K562 (cell line): ENCODE results near the gene BEST1. TPM values are rescaled to one million over a fixed set of nuclear protein-coding genes. Genes with fewer than 3 reads are reported as not detected.

Experiments used
- ATAC-seq: fragments of 200-7000 bp; cut with Tn5 transposase; 3 replicates; pipeline ENCODE4 v1.9.1; 2020; ENCODE audit warnings: moderate library complexity
- BruUV-seq: library from RNA; stranded (reverse); fragments of 400-500 nt; replicated peaks from 2 replicates; lab custom pipeline; 2021; lab: Mats Ljungman, UMichigan
- CTCF ChIA-PET: fragments of 300-600 bp; formaldehyde crosslinking; extraction: SDS; loops from one replicate; lab custom pipeline; 2021; ENCODE audit warnings: low intra/inter-chr PET ratio; lab: Yijun Ruan, JAX
- POLR2A ChIA-PET: fragments of 300-600, 350-650 bp; sonication (Branson Sonifier 250); formaldehyde crosslinking; extraction: SDS; loops from one replicate; lab custom pipeline; 2021; ENCODE audit warnings: antibody characterized with exemption, inconsistent platforms; lab: Yijun Ruan, JAX
- DNase-seq, 4 experiments: peaks; one replicate each; pipeline versions ENCODE4 v3.0.0 to v3.0.0-alpha.2; 2011 to 2018; ENCODE audit warnings: low spot score in 3 of 4, mixed read lengths in 3 of 4; ENCODE audit errors: extremely low read depth in 1 of 4
- FAIRE-seq: peaks from 2 replicates; lab custom pipeline; 2011; peaks lifted over from hg19 to GRCh38; lab: Jason Lieb, UNC
- H2AFZ ChIP-seq: 2 replicates; pipeline ENCODE4 v1.6.0; 2011; ENCODE audit warnings: low read depth, low read length, control low read depth, inconsistent platforms
- H3K27ac ChIP-seq: fragments of 200-600 bp; 3 replicates; pipeline ENCODE4 v1.8.0; 2011; ENCODE audit warnings: low read depth, mild to moderate bottlenecking, control low read depth, inconsistent platforms, low read length, moderate library complexity, mixed read lengths; ENCODE audit errors: extremely low read depth
- H3K27me3 ChIP-seq, 2 experiments: fragments of 300-600 bp in 1 of 2; 2 replicates in 1 of 2; 3 replicates in 1 of 2; pipeline versions ENCODE4 v1.6.0 to v1.8.0; 2011; ENCODE audit warnings: inconsistent platforms in 2 of 2, low read length in 2 of 2, mild to moderate bottlenecking in 1 of 2, mixed read lengths in 1 of 2, moderate library complexity in 1 of 2; ENCODE audit not compliant: control insufficient read depth in 2 of 2, insufficient read depth in 2 of 2
- H3K36me3 ChIP-seq: fragments of 300-600 bp; 3 replicates; pipeline ENCODE4 v1.8.0; 2011; ENCODE audit warnings: mild to moderate bottlenecking, low read length, inconsistent platforms; ENCODE audit not compliant: control insufficient read depth, insufficient read depth
- H3K4me1 ChIP-seq, 2 experiments: fragments of 200-600 bp in 1 of 2; replicated peaks in 1 of 2; 2 replicates in 1 of 2; 3 replicates in 1 of 2; pipeline versions ENCODE4 v1.5.1 to v1.8.0; 2011; ENCODE audit warnings: inconsistent platforms in 2 of 2, low read length in 2 of 2, mild to moderate bottlenecking in 1 of 2, mixed read lengths in 1 of 2, moderate library complexity in 1 of 2; ENCODE audit not compliant: control insufficient read depth in 2 of 2, insufficient read depth in 2 of 2
- H3K4me2 ChIP-seq: 2 replicates; pipeline ENCODE4 v1.6.1; 2011; ENCODE audit warnings: low read length, control low read depth, inconsistent platforms, mixed read lengths; ENCODE audit not compliant: insufficient read depth
- H3K4me3 ChIP-seq: fragments of 200-600 bp; sonication (generic), shearing (Covaris generic); 2 replicates; pipeline ENCODE4 v1.5.1; 2016; ENCODE audit warnings: control low read depth, inconsistent platforms
- H3K79me2 ChIP-seq: fragments of 200-600 bp; 3 replicates; pipeline ENCODE4 v1.8.0; 2011; ENCODE audit warnings: low read length, inconsistent platforms; ENCODE audit not compliant: control insufficient read depth, insufficient read depth
- H3K9ac ChIP-seq, 2 experiments: 2 replicates each; pipeline versions ENCODE4 v1.6.0 to v1.6.1; 2011; ENCODE audit warnings: low read depth in 2 of 2, low read length in 2 of 2, control low read depth in 1 of 2, inconsistent platforms in 1 of 2, mild to moderate bottlenecking in 1 of 2, mixed read lengths in 1 of 2; ENCODE audit not compliant: insufficient read depth in 1 of 2
- H3K9me1 ChIP-seq: one replicate; pipeline ENCODE4 v1.6.0; 2011; ENCODE audit warnings: inconsistent platforms, mild to moderate bottlenecking, low read length, moderate library complexity; ENCODE audit not compliant: control insufficient read depth, insufficient read depth
- H3K9me3 ChIP-seq: replicated peaks from 2 replicates; pipeline ENCODE4 v1.5.1; 2011; ENCODE audit warnings: low read depth, low read length, inconsistent platforms; ENCODE audit not compliant: control insufficient read depth, insufficient read depth
- H4K20me1 ChIP-seq: replicated peaks from 2 replicates; pipeline ENCODE4 v1.6.1; 2011; ENCODE audit warnings: low read length, inconsistent platforms, mixed read lengths; ENCODE audit not compliant: control insufficient read depth, insufficient read depth
- POLR2G ChIP-seq: fragments of 200-400 bp; formaldehyde crosslinking; IDR thresholded peaks from 2 replicates; pipeline ENCODE4 v1.6.1; 2017; ENCODE audit warnings: low read depth, mild to moderate bottlenecking, antibody characterized with exemption, low read length, moderate library complexity
- ZNF717 ChIP-seq: fragments of 250-450 bp; sonication (Bioruptor Pico); IDR thresholded peaks from 2 replicates; pipeline ENCODE4 v1.5.0; 2021
- WGBS: fragments of 100-300 bp; shearing (Covaris generic); methylation state at CpG from one replicate; pipeline ENCODE4 v1.1.6; 2016; ENCODE audit warnings: low coverage, mixed read lengths; ENCODE audit not compliant: insufficient coverage; ENCODE audit errors: missing lambda C conversion rate; 5-methylcytosine and 5-hydroxymethylcytosine counted together
- in situ Hi-C: fragments of 300-500 bp; cut with MboI; formaldehyde crosslinking; loops from 4 replicates; pipeline ENCODE4 v1.15.0; 2018; ENCODE audit warnings: inconsistent platforms, mixed read lengths
- intact Hi-C: fragments of 100-400 bp; cut with micrococcal nuclease; formaldehyde crosslinking; loops from 2 replicates; pipeline ENCODE4 v1.14.2; 2022
- polyA plus RNA-seq, 8 experiments: library from polyadenylated mRNA; depleted of rRNA in 4 of 8; stranded (reverse) in 5 of 8; unstranded in 3 of 8; fragments of >200 nt; fragmentation: Nextera tagmentation in 2 of 8; fragmentation: Illumina TruSeq in 1 of 8; extraction: Ambion mirVana in 2 of 8; extraction: Trizol in 1 of 8; gene quantifications; 2 replicates each; pipeline versions ENCODE4 v1.2.1 to v1.2.3, GENCODE V29; 2011 to 2014; ENCODE audit warnings: inconsistent platforms in 1 of 8, missing spikeins in 1 of 8
- total RNA-seq, 7 experiments: library from RNA; depleted of rRNA in 6 of 7; stranded (reverse); fragments of >200 nt in 6 of 7; fragmentation: Illumina TruSeq in 2 of 7; extraction: Trizol in 2 of 7; gene quantifications; 2 replicates each; pipeline versions ENCODE4 v1.2.1 to v1.2.3, GENCODE V29; 2011 to 2021; ENCODE audit warnings: low replicate concordance in 1 of 7
- TF ChIP-seq, protein P1 (sequence below): fragments of 250-450 bp; sonication (Bioruptor Pico); IDR thresholded peaks from 2 replicates; pipeline ENCODE4 v1.8.0; 2021; ENCODE audit warnings: borderline replicate concordance, mild to moderate bottlenecking, moderate library complexity; ENCODE audit not compliant: poor library complexity, severe bottlenecking
- TF ChIP-seq, protein P2 (sequence below): fragments of 450-650 bp; IDR thresholded peaks from 2 replicates; pipeline ENCODE4 v1.6.1; 2014; ENCODE audit warnings: low read depth, mild to moderate bottlenecking, moderate library complexity, borderline replicate concordance
- TF ChIP-seq, protein P3 (sequence below): sonication (generic); formaldehyde crosslinking; IDR thresholded peaks from 2 replicates; pipeline ENCODE4 v1.8.0; 2022; ENCODE audit warnings: missing genetic modification reagents, mild to moderate bottlenecking, moderate library complexity, borderline replicate concordance

BEST1 gene
- total and polyA plus RNA-seq, 9 of the 15 experiments (the other 6 are each of a cell fraction or from before 2014, with no cell fraction given): 0.07 to 1.3 (median 0.40) TPM

DNA sequence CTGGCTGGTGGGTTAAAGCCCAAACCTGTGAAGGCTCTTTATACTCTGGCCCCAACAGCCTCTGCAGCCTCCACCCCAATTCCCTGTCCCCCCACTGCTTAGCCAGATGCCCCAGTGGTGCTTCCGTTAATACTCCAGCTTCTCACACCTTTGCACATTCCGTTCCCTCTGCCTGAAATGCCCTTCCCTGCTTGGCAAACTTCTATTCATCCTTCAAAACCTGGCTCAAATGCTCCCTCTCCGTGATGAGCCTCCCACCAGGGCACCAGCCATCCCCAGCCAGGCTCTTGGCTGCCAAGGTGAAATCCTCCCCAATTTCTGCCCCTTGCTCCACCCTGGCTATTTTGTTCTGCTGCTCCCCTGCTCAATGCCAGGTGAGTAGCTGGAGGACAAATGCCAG, 46.3 kb upstream of the BEST1 start:
- ATAC-seq (no peak), FAIRE-seq (no peak), DNase-seq (no peak)
- H3K9me3 ChIP-seq: no peaks in the 10 kb centered on the region
- in situ Hi-C loops (no loop called here), intact Hi-C loops (no loop called here)
- no peak overlapping the region for H3K4me3 ChIP-seq
- peaks cover 4 to 51% of the 10 kb centered on the region in 2 experiments for H3K4me1 ChIP-seq
- BruUV-seq: no TSS peak
- H4K20me1 ChIP-seq: no peaks in the 10 kb centered on the region
- POLR2A ChIA-PET: interaction anchor here (10.7 kb wide), 1 partner anchor 62 kb away, joined by 109 read pairs; the partner anchor contains the start of gene FTH1
- H3K27ac ChIP-seq: no peak overlapping the region
- H2AFZ ChIP-seq: no peak overlapping the region
- peaks cover 5% of the 10 kb centered on the region; the same call in 2 of the 3 replicates for H3K79me2 ChIP-seq
- no peak overlapping the region for H3K4me2 ChIP-seq
- no peaks in the 10 kb centered on the region for H3K27me3 ChIP-seq
- WGBS: 86% methylated on average over 3 of the region's 3 CpGs
- peaks cover 5% of the 10 kb centered on the region for H3K9me1 ChIP-seq
- TF ChIP-seq, protein P1, sequence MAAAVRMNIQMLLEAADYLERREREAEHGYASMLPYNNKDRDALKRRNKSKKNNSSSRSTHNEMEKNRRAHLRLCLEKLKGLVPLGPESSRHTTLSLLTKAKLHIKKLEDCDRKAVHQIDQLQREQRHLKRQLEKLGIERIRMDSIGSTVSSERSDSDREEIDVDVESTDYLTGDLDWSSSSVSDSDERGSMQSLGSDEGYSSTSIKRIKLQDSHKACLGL (CRISPR knock-in tag): no peak
- TF ChIP-seq ZNF717 (CRISPR knock-in tag): no peak
- peaks cover 85% of the 10 kb centered on the region; the same call in 2 of the 3 replicates for H3K36me3 ChIP-seq
- CTCF ChIA-PET: no interaction called here
- H3K9ac ChIP-seq: no peak overlapping the region

DNA sequence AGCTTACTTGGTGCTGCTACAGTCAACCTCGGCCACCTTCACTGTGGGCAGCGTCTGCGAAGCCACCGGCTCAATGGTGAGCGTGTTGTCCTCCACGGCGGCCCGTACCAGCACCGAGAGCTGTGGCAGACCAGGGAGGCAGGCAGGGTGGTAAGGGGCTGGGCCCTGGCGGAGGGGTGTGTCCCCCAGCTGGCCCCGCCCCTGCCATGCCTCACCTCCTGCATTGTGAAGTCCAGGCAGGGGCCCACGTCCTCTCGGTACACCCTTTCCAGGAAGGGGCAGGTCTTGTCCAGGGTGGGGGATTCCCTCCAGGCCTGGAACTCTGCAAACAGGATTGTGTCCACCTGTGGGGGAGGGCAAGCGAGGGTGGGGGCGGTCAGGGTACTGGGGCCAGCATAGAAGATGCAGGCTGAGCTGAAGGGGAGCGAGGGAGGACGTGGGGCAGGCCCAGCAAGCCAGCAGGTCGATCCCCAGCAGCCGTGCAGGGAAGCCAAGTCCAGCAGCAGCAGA, 45.6 kb upstream of the BEST1 start:
- FAIRE-seq (no peak), ATAC-seq (0 out of 3 replicates have a peak, but pooled peaks have one; percentile 15), DNase-seq (peak in 2 of 4 experiments; percentile 41 to 55)
- 88% methylated on average over 13 of the region's 19 CpGs for WGBS
- Histone ChIP-seq H3K27ac (no peak overlapping the region), H3K9ac (peak overlapping the region in 1 of 2 experiments; percentile 36; a peak in 2 of 4 replicates), H3K4me1 (peaks cover 12 to 51% of the 10 kb centered on the region in 2 experiments), H3K27me3 (no peaks in the 10 kb centered on the region), H3K79me2 (peaks cover 13% of the 10 kb centered on the region), H4K20me1 (0 out of 2 replicates have a peak, but pooled peaks cover 2% of the 10 kb centered on the region), H3K4me3 (no peak overlapping the region), H3K9me1 (peaks cover 5% of the 10 kb centered on the region), H2AFZ (no peak overlapping the region), H3K9me3 (no peaks in the 10 kb centered on the region), H3K4me2 (no peak overlapping the region), H3K36me3 (peaks cover 81% of the 10 kb centered on the region; the same call in 2 of the 3 replicates)
- CTCF ChIA-PET: no interaction called here
- intact Hi-C loops: no loop called here
- in situ Hi-C loops: no loop called here
- no TSS peak for BruUV-seq
- TF ChIP-seq POLR2G: peak; percentile 34
- TF ChIP-seq, protein P2, sequence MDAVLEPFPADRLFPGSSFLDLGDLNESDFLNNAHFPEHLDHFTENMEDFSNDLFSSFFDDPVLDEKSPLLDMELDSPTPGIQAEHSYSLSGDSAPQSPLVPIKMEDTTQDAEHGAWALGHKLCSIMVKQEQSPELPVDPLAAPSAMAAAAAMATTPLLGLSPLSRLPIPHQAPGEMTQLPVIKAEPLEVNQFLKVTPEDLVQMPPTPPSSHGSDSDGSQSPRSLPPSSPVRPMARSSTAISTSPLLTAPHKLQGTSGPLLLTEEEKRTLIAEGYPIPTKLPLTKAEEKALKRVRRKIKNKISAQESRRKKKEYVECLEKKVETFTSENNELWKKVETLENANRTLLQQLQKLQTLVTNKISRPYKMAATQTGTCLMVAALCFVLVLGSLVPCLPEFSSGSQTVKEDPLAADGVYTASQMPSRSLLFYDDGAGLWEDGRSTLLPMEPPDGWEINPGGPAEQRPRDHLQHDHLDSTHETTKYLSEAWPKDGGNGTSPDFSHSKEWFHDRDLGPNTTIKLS: no peak
- TF ChIP-seq, protein P3, sequence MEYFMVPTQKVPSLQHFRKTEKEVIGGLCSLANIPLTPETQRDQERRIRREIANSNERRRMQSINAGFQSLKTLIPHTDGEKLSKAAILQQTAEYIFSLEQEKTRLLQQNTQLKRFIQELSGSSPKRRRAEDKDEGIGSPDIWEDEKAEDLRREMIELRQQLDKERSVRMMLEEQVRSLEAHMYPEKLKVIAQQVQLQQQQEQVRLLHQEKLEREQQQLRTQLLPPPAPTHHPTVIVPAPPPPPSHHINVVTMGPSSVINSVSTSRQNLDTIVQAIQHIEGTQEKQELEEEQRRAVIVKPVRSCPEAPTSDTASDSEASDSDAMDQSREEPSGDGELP (CRISPR knock-in tag): 0 out of 2 replicates have a peak, but pooled peaks have one; percentile 13
- POLR2A ChIA-PET: interaction anchor here (10.7 kb wide), 1 partner anchor 61 kb away, joined by 109 read pairs; the partner anchor contains the start of gene FTH1
